Stomach (tissue), 9 donors: ENCODE data around the gene RPL15. TPM values are rescaled to one million over a fixed set of nuclear protein-coding genes. Genes with fewer than 3 reads are reported as not detected.
A peak's percentile ranks its signal among the peaks of the same experiment; 100 is the strongest.
"Not testable (repeated sequence)": the region's sequence is repeated elsewhere in the genome, so short reads cannot be mapped to it uniquely, and the experiment has no call there.

Source experiments
- DNase-seq, 2 donors: peaks; one replicate each; pipeline versions ENCODE4 v3.0.0 to v3.0.0-alpha.2; 2013 to 2019
- H3K27ac ChIP-seq, 5 donors: fragments of 200-600 bp in 4 of 5; sonication (generic) in 4 of 5; one replicate each; pipeline ENCODE4 v1.5.1; 2013 to 2019; ENCODE audit warnings: mild to moderate bottlenecking in 1 of 5, moderate library complexity in 1 of 5
- H3K27me3 ChIP-seq, 3 donors: fragments of 200-600 bp; sonication (generic); one replicate each; pipeline ENCODE4 v1.5.1; 2017 to 2019; ENCODE audit warnings: mixed run types in 1 of 3
- H3K36me3 ChIP-seq, 4 donors: fragments of 200-600 bp; sonication (generic); 1 replicate in 3 of 4; 2 replicates in 1 of 4; pipeline ENCODE4 v1.5.1; 2016 to 2019
- H3K4me1 ChIP-seq, 4 donors: fragments of 200-600 bp; sonication (generic); one replicate each; pipeline ENCODE4 v1.5.1; 2016 to 2019
- H3K4me3 ChIP-seq, 4 donors: fragments of 200-600 bp; sonication (generic) in 3 of 4; one replicate each; pipeline ENCODE4 v1.5.1; 2016 to 2019; ENCODE audit warnings: mild to moderate bottlenecking in 1 of 4
- H3K9me3 ChIP-seq, 4 donors: fragments of 200-600 bp; sonication (generic); one replicate each; pipeline ENCODE4 v1.5.1; 2016 to 2019
- EP300 ChIP-seq: sonication (generic); formaldehyde crosslinking; IDR thresholded peaks from one replicate; pipeline ENCODE4 v1.6.1; 2017; ENCODE audit warnings: antibody characterized with exemption
- POLR2A ChIP-seq, 4 donors: fragments of 450-650 bp; IDR thresholded peaks; one replicate each; pipeline ENCODE4 v1.6.1; 2016; ENCODE audit warnings: antibody characterized with exemption in 4 of 4, control low read depth in 2 of 4, mild to moderate bottlenecking in 1 of 4, moderate library complexity in 1 of 4
- POLR2AphosphoS5 ChIP-seq, 3 donors: sonication (generic); formaldehyde crosslinking; IDR thresholded peaks; one replicate each; pipeline ENCODE4 v1.6.1; 2016; ENCODE audit warnings: antibody characterized with exemption in 3 of 3
- WGBS, 5 donors: extraction: QIAGEN DNeasy Blood & Tissue Kit in 3 of 5; methylation state at CpG; one replicate each; pipeline versions ENCODE4 v1.1.5 to v1.1.7; 2013 to 2018; 5-methylcytosine and 5-hydroxymethylcytosine counted together
- intact Hi-C: fragments of 100-400 bp; cut with DNase I; formaldehyde crosslinking; loops from one replicate; pipeline ENCODE4 v1.15.1; 2023; ENCODE audit warnings: low total_unique reads
- polyA plus RNA-seq, 3 donors: library from polyadenylated mRNA; stranded (reverse); fragments of 200-250 nt; gene quantifications; one replicate each; pipeline ENCODE4 v1.2.3, GENCODE V29; 2013
- total RNA-seq, 5 donors: library from RNA; depleted of rRNA; stranded (reverse); fragments of >200 nt; gene quantifications; one replicate each; pipeline versions ENCODE4 v1.1.0 to v1.2.3, GENCODE V29; 2014 to 2016
- TF ChIP-seq, protein P1 (sequence below), 7 experiments: fragments of 450-650 bp in 4 of 7; fragments of 200-600 bp in 3 of 7; sonication (generic) in 3 of 7; IDR thresholded peaks; one replicate each; pipeline ENCODE4 v1.5.1; 2016 to 2019; ENCODE audit warnings: antibody characterized with exemption in 7 of 7, control low read depth in 2 of 7, mild to moderate bottlenecking in 1 of 7
- donor health status: healthy with polysubstance abuse.
- donor health status: Bipolar disorder and iron deficiency.
- donor health status: healthy.

RPL15 gene
- total and polyA plus RNA-seq, 8 donors, result 121 to 4,768 (median 2,688) TPM

DNA sequence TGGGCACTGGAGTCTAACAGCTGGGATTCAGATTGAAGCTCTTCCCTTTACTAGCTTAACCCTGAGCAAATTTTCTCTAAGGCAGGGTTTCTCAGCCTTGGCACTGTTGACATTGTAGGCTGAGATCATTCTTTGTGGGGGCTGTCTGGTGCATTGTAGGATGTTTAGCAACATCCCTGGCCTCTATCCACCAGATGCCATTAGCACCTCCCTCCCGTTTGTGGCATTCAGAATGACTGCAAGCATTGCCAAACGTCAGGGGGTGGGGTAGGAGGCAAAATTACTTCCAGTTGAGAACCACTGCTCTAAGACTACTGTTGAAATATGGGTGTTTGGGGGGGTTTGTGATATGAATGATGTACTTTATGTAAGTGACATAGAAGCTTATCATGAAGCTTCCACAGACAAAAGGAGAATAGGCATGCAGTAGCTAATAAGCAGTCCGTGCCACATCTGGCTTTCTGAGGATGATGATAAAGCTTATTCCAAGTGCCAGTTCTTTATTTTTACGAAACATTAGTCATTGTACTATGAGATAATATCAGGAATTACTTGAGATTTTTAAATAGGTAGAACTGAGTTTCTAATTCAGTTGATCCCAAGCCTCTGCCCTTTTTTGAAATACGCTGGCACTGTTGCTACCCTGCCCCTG, 39.5 kb upstream of the RPL15 start:
- intact Hi-C loops, result no loop called here
- Histone ChIP-seq H3K4me1 (peaks cover 7 to 53% (median 27%) of the 10 kb centered on the region in 4 donors), H3K27me3 (no peaks in the 10 kb centered on the region), H3K36me3 (peaks cover 4 to 10% (median 7%) of the 10 kb centered on the region in 4 donors), H3K9me3 (no peaks in the 10 kb centered on the region), H3K27ac (no peak overlapping the region), H3K4me3 (no peak overlapping the region)
- 49 to 74% (median 66%) methylated on average over 5 of the region's 5 CpGs for WGBS, 5 donors
- TF ChIP-seq POLR2A (IDR thresholded peaks at IDR 0.05), result no peak
- TF ChIP-seq, protein P1, sequence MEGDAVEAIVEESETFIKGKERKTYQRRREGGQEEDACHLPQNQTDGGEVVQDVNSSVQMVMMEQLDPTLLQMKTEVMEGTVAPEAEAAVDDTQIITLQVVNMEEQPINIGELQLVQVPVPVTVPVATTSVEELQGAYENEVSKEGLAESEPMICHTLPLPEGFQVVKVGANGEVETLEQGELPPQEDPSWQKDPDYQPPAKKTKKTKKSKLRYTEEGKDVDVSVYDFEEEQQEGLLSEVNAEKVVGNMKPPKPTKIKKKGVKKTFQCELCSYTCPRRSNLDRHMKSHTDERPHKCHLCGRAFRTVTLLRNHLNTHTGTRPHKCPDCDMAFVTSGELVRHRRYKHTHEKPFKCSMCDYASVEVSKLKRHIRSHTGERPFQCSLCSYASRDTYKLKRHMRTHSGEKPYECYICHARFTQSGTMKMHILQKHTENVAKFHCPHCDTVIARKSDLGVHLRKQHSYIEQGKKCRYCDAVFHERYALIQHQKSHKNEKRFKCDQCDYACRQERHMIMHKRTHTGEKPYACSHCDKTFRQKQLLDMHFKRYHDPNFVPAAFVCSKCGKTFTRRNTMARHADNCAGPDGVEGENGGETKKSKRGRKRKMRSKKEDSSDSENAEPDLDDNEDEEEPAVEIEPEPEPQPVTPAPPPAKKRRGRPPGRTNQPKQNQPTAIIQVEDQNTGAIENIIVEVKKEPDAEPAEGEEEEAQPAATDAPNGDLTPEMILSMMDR (IDR thresholded peaks at IDR 0.05), result no peak
- peak in 1 of 3 donors; percentile 32 for TF ChIP-seq POLR2AphosphoS5 (IDR thresholded peaks at IDR 0.05)
- TF ChIP-seq EP300, result no peak
- no peak for DNase-seq

DNA sequence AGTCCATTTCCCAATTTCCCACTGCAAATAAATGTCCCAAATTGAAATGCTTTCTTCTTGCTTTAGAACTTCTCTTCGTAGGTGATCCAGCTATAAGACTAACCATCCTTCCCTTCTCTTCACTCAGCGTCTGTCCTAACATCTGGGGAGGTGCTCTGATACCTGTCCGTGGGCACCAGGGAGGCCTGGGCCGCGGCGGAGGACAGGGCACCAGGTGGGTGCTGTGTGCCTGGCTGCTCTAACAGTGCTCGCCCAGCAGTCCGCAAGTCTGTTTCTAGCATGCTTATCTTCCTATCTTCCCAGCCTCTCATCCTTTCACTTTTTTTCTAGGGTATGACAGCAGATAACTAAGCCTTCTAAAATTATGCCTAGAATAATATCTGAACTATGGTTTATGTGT, 37.4 kb upstream of the RPL15 start:
- no peaks in the 10 kb centered on the region for H3K9me3 ChIP-seq
- no peaks in the 10 kb centered on the region for H3K27me3 ChIP-seq
- H3K27ac ChIP-seq, result no peak overlapping the region
- no peak for TF ChIP-seq POLR2A (IDR thresholded peaks at IDR 0.05)
- TF ChIP-seq, protein P1 (IDR thresholded peaks at IDR 0.05), result no peak
- no peak for TF ChIP-seq POLR2AphosphoS5 (IDR thresholded peaks at IDR 0.05)
- TF ChIP-seq EP300, result no peak
- peaks cover 7 to 43% (median 22%) of the 10 kb centered on the region in 4 donors for H3K4me1 ChIP-seq
- H3K36me3 ChIP-seq, result peaks cover 5 to 14% (median 13%) of the 10 kb centered on the region in 4 donors
- DNase-seq, result no peak
- intact Hi-C loops, result no loop called here
- 94 to 100% (median 97%) methylated on average over 8 of the region's 8 CpGs for WGBS, 5 donors
- H3K4me3 ChIP-seq, result no peak overlapping the region

DNA sequence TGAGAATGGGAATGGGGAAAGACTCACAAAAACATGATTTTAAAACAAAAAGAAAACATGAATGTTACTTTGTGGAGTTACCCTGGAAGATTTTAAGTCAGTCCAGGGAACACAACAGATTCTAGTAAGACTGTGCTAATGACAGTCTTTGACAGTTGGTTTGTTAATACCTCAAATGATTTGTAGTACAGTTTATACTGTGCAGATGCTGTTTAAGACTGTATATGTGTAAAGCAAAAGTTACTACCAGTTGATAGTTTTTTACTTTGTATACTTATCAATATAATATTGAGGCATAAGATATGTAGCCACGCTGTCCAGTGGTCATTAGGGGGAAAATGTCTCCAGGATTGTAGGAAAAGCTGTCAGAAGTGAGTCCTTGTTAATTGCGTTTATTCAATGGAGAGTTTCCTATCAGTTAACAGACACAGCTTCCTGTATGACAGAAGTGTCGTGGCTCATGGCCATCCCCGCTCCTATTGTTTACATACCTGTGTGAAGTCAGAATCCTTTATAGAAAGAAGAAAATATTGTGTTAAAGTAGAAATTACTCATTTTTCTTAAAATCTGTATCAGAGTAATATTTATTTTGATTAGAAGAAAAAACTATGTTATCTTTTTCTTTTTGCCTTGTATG, 36.1 kb upstream of the RPL15 start:
- no peak for DNase-seq
- intact Hi-C loops, result no loop called here
- Histone ChIP-seq H3K4me3 (no peak overlapping the region), H3K27me3 (no peaks in the 10 kb centered on the region), H3K36me3 (peaks cover 5 to 14% (median 13%) of the 10 kb centered on the region in 4 donors), H3K27ac (no peak overlapping the region), H3K4me1 (peaks cover 7 to 31% (median 19%) of the 10 kb centered on the region in 4 donors), H3K9me3 (no peaks in the 10 kb centered on the region)
- WGBS, 5 donors, result 25 to 50% (median 34%) methylated on average over 4 of the region's 4 CpGs
- TF ChIP-seq, protein P1 (IDR thresholded peaks at IDR 0.05), result no peak
- TF ChIP-seq POLR2A (IDR thresholded peaks at IDR 0.05) (no peak), POLR2AphosphoS5 (IDR thresholded peaks at IDR 0.05) (no peak), EP300 (no peak)

DNA sequence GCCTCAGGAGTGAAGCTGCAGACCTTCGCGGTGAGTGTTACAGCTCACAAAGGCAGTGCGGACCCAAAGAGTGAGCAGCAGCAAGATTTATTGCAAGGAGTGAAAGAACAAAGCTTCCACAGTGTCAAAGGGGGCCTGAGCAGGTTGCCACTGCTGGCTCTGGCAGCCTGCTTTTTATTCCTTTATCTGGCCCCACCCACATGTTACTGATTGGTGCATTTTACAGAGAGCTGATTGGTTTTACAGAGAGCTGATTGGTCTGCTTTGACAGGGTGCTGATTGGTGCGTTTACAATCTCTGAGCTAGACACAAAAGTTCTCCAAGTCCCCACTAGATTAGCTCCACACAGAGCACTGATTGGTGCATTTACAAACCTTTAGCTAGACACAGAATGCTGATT, 34.9 kb upstream of the RPL15 start:
- peaks cover 5 to 14% (median 13%) of the 10 kb centered on the region in 4 donors for H3K36me3 ChIP-seq
- peaks cover 7 to 29% (median 16%) of the 10 kb centered on the region in 4 donors for H3K4me1 ChIP-seq
- intact Hi-C loops, H3K27ac ChIP-seq, H3K9me3 ChIP-seq, DNase-seq, H3K4me3 ChIP-seq, H3K27me3 ChIP-seq: not testable (repeated sequence)
- 79 to 99% (median 88%) methylated on average over 4 of the region's 4 CpGs for WGBS, 5 donors

DNA sequence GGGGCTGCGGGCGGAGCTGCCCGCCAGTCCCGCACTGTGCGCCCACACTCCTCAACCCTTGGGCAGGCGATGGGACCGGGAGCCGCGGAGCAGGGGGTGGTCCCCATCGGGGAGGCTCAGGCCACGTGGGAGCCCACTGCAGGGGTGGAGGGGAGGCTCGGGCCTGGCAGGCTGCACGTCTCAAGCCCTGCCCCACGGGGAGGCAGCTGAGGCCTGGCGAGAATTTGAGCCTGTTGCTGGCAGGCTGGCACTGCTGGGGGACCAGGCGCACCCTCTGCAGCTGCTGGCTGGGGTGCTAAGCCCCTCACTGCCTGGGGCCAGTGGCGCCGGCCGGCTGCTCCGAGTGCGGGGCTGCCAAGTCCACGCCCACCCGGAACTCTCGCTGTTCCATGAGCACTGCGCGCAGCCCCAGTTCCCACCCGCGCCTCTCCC, 34.4 kb upstream of the RPL15 start:
- peaks cover 7 to 29% (median 14%) of the 10 kb centered on the region in 4 donors for H3K4me1 ChIP-seq
- DNase-seq, result no peak
- H3K4me3 ChIP-seq, result no peak overlapping the region
- intact Hi-C loops, result no loop called here
- TF ChIP-seq, protein P1 (IDR thresholded peaks at IDR 0.05), result no peak
- TF ChIP-seq EP300 (no peak), POLR2A (IDR thresholded peaks at IDR 0.05) (no peak), POLR2AphosphoS5 (IDR thresholded peaks at IDR 0.05) (no peak)
- H3K36me3 ChIP-seq, result peaks cover 5 to 14% (median 13%) of the 10 kb centered on the region in 4 donors
- H3K27ac ChIP-seq, result no peak overlapping the region
- no peaks in the 10 kb centered on the region for H3K27me3 ChIP-seq
- 96 to 99% (median 98%) methylated on average over 14 to 28 of the region's 28 CpGs for WGBS, 5 donors
- H3K9me3 ChIP-seq, result no peaks in the 10 kb centered on the region
